Liver (tissue), 3 donors: ENCODE data around the gene ZNG1F.
"Not testable (repeated sequence)": the region's sequence is repeated elsewhere in the genome, so short reads cannot be mapped to it uniquely, and the experiment has no call there.

Experiments
- EGR1 ChIP-seq, 2 donors: IDR thresholded peaks; 2 replicates each; pipeline ENCODE4 v1.6.1; 2016 to 2018; ENCODE audit warnings: antibody characterized with exemption in 2 of 2, low read depth in 2 of 2
- JUND ChIP-seq, 2 donors: IDR thresholded peaks; 2 replicates each; pipeline ENCODE4 v1.6.1; 2016; ENCODE audit warnings: antibody characterized with exemption in 2 of 2
- RAD21 ChIP-seq, 2 donors: IDR thresholded peaks; 2 replicates each; pipeline ENCODE4 v1.6.1; 2016; ENCODE audit warnings: antibody characterized with exemption in 2 of 2, mild to moderate bottlenecking in 2 of 2
- SP1 ChIP-seq: IDR thresholded peaks from 2 replicates; pipeline ENCODE4 v1.6.1; 2018; ENCODE audit warnings: antibody characterized with exemption, mild to moderate bottlenecking
- TAF1 ChIP-seq: conservative IDR thresholded peaks from 2 replicates; pipeline ENCODE4 v1.6.1; 2016; ENCODE audit warnings: antibody characterized with exemption, mild to moderate bottlenecking
- TF ChIP-seq, protein P1 (sequence below): fragments of 150-350 bp; IDR thresholded peaks from 2 replicates; pipeline ENCODE4 v1.5.1; 2017; ENCODE audit warnings: improper control_type of control experiment, low read depth, low read length; ENCODE audit not compliant: missing input control
- TF ChIP-seq, protein P2 (sequence below): IDR thresholded peaks from 2 replicates; pipeline ENCODE4 v1.6.1; 2016; ENCODE audit warnings: antibody characterized with exemption
- TF ChIP-seq, protein P3 (sequence below): IDR thresholded peaks from 2 replicates; pipeline ENCODE4 v1.6.1; 2016; ENCODE audit warnings: antibody characterized with exemption
- TF ChIP-seq, protein P4 (sequence below): IDR thresholded peaks from 2 replicates; pipeline ENCODE4 v1.6.1; 2016; ENCODE audit warnings: antibody characterized with exemption, mild to moderate bottlenecking
- donor health status: healthy.
- donor health status: healthy.

DNA sequence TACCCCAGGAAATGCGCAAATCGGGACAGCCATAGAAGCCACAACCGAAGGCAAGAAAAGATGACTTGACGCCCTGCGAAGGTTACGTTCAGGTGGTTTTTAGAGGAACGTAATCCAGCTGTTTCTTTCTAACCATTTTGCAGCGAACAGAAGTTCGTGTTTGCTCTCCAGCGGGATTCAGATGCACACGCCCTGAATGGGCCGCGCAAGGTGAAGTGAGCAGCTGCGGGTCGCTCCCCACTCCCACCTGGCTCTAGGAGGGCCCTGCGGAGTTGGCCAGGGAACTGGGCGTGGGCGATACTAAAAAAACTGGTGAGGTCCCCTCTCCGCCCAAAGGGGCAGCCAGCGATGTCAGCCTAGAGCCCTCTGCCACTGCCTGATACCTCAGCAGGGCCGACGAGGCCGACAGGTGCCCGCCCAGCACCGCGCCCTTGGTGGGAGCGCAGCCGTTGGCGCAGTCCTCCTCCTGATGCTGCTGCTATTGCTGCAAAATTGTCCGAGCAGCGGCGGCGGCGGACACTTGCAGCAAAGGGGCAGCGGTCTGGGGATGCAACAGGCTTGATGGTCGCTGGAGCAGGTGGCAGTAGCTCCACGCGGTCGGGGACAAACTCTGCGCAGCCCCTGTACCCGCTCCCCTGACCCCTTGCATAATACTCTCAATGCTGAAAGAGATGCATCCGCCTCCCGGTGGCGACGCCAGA, 62.2 kb downstream of the ZNG1F start:
- not testable (repeated sequence) for TF ChIP-seq TAF1; EGR1 (IDR thresholded peaks at IDR 0.05; ENCODE audit: low read depth in 2 of 2); JUND (IDR thresholded peaks at IDR 0.05); RAD21 (IDR thresholded peaks at IDR 0.05); SP1
- TF ChIP-seq, protein P1, sequence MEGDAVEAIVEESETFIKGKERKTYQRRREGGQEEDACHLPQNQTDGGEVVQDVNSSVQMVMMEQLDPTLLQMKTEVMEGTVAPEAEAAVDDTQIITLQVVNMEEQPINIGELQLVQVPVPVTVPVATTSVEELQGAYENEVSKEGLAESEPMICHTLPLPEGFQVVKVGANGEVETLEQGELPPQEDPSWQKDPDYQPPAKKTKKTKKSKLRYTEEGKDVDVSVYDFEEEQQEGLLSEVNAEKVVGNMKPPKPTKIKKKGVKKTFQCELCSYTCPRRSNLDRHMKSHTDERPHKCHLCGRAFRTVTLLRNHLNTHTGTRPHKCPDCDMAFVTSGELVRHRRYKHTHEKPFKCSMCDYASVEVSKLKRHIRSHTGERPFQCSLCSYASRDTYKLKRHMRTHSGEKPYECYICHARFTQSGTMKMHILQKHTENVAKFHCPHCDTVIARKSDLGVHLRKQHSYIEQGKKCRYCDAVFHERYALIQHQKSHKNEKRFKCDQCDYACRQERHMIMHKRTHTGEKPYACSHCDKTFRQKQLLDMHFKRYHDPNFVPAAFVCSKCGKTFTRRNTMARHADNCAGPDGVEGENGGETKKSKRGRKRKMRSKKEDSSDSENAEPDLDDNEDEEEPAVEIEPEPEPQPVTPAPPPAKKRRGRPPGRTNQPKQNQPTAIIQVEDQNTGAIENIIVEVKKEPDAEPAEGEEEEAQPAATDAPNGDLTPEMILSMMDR, result not testable (repeated sequence)
- TF ChIP-seq, protein P2, sequence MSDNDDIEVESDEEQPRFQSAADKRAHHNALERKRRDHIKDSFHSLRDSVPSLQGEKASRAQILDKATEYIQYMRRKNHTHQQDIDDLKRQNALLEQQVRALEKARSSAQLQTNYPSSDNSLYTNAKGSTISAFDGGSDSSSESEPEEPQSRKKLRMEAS, result not testable (repeated sequence)
- TF ChIP-seq, protein P3, sequence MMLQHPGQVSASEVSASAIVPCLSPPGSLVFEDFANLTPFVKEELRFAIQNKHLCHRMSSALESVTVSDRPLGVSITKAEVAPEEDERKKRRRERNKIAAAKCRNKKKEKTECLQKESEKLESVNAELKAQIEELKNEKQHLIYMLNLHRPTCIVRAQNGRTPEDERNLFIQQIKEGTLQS, result not testable (repeated sequence)
- TF ChIP-seq, protein P4, sequence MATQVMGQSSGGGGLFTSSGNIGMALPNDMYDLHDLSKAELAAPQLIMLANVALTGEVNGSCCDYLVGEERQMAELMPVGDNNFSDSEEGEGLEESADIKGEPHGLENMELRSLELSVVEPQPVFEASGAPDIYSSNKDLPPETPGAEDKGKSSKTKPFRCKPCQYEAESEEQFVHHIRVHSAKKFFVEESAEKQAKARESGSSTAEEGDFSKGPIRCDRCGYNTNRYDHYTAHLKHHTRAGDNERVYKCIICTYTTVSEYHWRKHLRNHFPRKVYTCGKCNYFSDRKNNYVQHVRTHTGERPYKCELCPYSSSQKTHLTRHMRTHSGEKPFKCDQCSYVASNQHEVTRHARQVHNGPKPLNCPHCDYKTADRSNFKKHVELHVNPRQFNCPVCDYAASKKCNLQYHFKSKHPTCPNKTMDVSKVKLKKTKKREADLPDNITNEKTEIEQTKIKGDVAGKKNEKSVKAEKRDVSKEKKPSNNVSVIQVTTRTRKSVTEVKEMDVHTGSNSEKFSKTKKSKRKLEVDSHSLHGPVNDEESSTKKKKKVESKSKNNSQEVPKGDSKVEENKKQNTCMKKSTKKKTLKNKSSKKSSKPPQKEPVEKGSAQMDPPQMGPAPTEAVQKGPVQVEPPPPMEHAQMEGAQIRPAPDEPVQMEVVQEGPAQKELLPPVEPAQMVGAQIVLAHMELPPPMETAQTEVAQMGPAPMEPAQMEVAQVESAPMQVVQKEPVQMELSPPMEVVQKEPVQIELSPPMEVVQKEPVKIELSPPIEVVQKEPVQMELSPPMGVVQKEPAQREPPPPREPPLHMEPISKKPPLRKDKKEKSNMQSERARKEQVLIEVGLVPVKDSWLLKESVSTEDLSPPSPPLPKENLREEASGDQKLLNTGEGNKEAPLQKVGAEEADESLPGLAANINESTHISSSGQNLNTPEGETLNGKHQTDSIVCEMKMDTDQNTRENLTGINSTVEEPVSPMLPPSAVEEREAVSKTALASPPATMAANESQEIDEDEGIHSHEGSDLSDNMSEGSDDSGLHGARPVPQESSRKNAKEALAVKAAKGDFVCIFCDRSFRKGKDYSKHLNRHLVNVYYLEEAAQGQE, result not testable (repeated sequence)
